K562 (cell line): ENCODE data around the gene NRM. TPM values are rescaled to one million over a fixed set of nuclear protein-coding genes. Genes with fewer than 3 reads are reported as not detected.

ENCODE experiments used
- ADNP ChIP-seq: fragments of 200-800 bp; sonication (Bioruptor generic); IDR thresholded peaks from 2 replicates; pipeline ENCODE4 v1.6.1; 2016; ENCODE audit warnings: missing genetic modification characterization, missing compliant biosample characterization
- CBX8 ChIP-seq: fragments of 200-600 bp; sonication (generic); IDR thresholded peaks from 2 replicates; pipeline ENCODE4 v1.6.1; 2012; ENCODE audit warnings: borderline replicate concordance, mixed run types, low read depth, mild to moderate bottlenecking, moderate library complexity, mixed read lengths, low read length, control low read depth, inconsistent platforms; ENCODE audit not compliant: poor library complexity, severe bottlenecking; ENCODE audit errors: extremely low read depth
- FOXK1 ChIP-seq: sonication (generic); formaldehyde crosslinking; IDR thresholded peaks from 2 replicates; pipeline ENCODE4 v1.8.0; 2022; ENCODE audit warnings: missing genetic modification reagents, mild to moderate bottlenecking, borderline replicate concordance
- GTF2A2 ChIP-seq: IDR thresholded peaks from 2 replicates; pipeline ENCODE4 v1.6.1; 2016; ENCODE audit warnings: mild to moderate bottlenecking, missing genetic modification characterization, missing compliant biosample characterization
- KDM2B ChIP-seq: fragments of 250-450 bp; sonication (Bioruptor Pico); IDR thresholded peaks from 2 replicates; pipeline ENCODE4 v1.8.0; 2021; ENCODE audit warnings: mild to moderate bottlenecking, moderate library complexity
- KLF6 ChIP-seq: fragments of 250-450 bp; sonication (Bioruptor Pico); IDR thresholded peaks from 2 replicates; pipeline ENCODE4 v1.4.0; 2020; ENCODE audit warnings: mild to moderate bottlenecking, moderate library complexity, borderline replicate concordance
- LARP7 ChIP-seq: fragments of 450-650 bp; IDR thresholded peaks from 2 replicates; pipeline ENCODE4 v1.6.1; 2016
- MBD1 ChIP-seq: fragments of 250-450 bp; sonication (Bioruptor Pico); IDR thresholded peaks from 2 replicates; pipeline ENCODE4 v1.8.0; 2022; ENCODE audit warnings: inconsistent platforms
- MBD2 ChIP-seq: sonication (generic); IDR thresholded peaks from 2 replicates; pipeline ENCODE4 v1.6.1; 2016; ENCODE audit warnings: low read depth, borderline replicate concordance
- MEF2D ChIP-seq: conservative IDR thresholded peaks from 2 replicates; pipeline ENCODE4 v1.6.1; 2016; ENCODE audit warnings: low read depth, missing genetic modification characterization, missing compliant biosample characterization
- MTA1 ChIP-seq: fragments of 450-650 bp; IDR thresholded peaks from 2 replicates; pipeline ENCODE4 v1.6.1; 2017; ENCODE audit warnings: borderline replicate concordance
- PHTF2 ChIP-seq: fragments of 250-450 bp; sonication (Bioruptor Pico); IDR thresholded peaks from 2 replicates; pipeline ENCODE4 v1.5.0; 2021; ENCODE audit warnings: mild to moderate bottlenecking
- PREB ChIP-seq: sonication (generic); formaldehyde crosslinking; IDR thresholded peaks from 2 replicates; pipeline ENCODE4 v1.8.1; 2023; ENCODE audit warnings: mild to moderate bottlenecking, missing genetic modification reagents
- RBM17 ChIP-seq: fragments of 200-400 bp; formaldehyde crosslinking; IDR thresholded peaks from 2 replicates; pipeline ENCODE4 v1.6.1; 2017; ENCODE audit warnings: low read depth, mild to moderate bottlenecking, low read length, borderline replicate concordance
- RCOR1 ChIP-seq, 2 experiments: IDR thresholded peaks; 2 replicates each; pipeline ENCODE4 v1.6.1; 2012; ENCODE audit warnings: low read depth in 2 of 2, low read length in 2 of 2, borderline replicate concordance in 1 of 2, improper control_type of control experiment in 1 of 2
- RUNX1 ChIP-seq: sonication (generic); IDR thresholded peaks from 2 replicates; pipeline ENCODE4 v1.6.1; 2016; ENCODE audit warnings: antibody characterized with exemption, low read depth
- SIX5 ChIP-seq, 2 experiments: IDR thresholded peaks; 2 replicates each; pipeline ENCODE4 v1.6.1; 2011; ENCODE audit warnings: low read length in 2 of 2, borderline replicate concordance in 1 of 2, low read depth in 1 of 2, mild to moderate bottlenecking in 1 of 2, moderate library complexity in 1 of 2; ENCODE audit not compliant: insufficient read depth in 1 of 2
- SMARCC2 ChIP-seq: fragments of 450-650 bp; IDR thresholded peaks from 2 replicates; pipeline ENCODE4 v1.6.1; 2017; ENCODE audit warnings: antibody characterized with exemption, moderate library complexity, mild to moderate bottlenecking, low read depth
- TAF1 ChIP-seq: IDR thresholded peaks from 2 replicates; pipeline ENCODE4 v1.6.1; 2011; ENCODE audit warnings: mild to moderate bottlenecking, low read length, moderate library complexity; ENCODE audit not compliant: insufficient read depth, control insufficient read depth, severe bottlenecking; ENCODE audit errors: extremely low read depth
- TCF3 ChIP-seq: sonication (generic); formaldehyde crosslinking; IDR thresholded peaks from 2 replicates; pipeline ENCODE4 v1.4.0; 2020; ENCODE audit warnings: mild to moderate bottlenecking, missing genetic modification reagents
- THRB ChIP-seq: fragments of 450-650 bp; formaldehyde crosslinking; conservative IDR thresholded peaks from 2 replicates; pipeline ENCODE4 v1.4.0; 2022; ENCODE audit warnings: mild to moderate bottlenecking, missing genetic modification characterization
- XRCC3 ChIP-seq: fragments of 450-650 bp; IDR thresholded peaks from 2 replicates; pipeline ENCODE4 v1.6.1; 2017; ENCODE audit warnings: mild to moderate bottlenecking, moderate library complexity
- ZC3H11A ChIP-seq: IDR thresholded peaks from 2 replicates; pipeline ENCODE4 v1.6.1; 2012; ENCODE audit warnings: low read depth, low read length, improper control_type of control experiment
- ZNF274 ChIP-seq: IDR thresholded peaks from 2 replicates; pipeline ENCODE4 v1.6.1; 2011; ENCODE audit warnings: low read depth, mild to moderate bottlenecking, low read length, moderate library complexity, borderline replicate concordance
- ZNF311 ChIP-seq: fragments of 250-450 bp; sonication (Bioruptor Pico); IDR thresholded peaks from 2 replicates; pipeline ENCODE4 v1.4.0; 2020; ENCODE audit warnings: mild to moderate bottlenecking, moderate library complexity
- polyA plus RNA-seq, 8 experiments: library from polyadenylated mRNA; depleted of rRNA in 4 of 8; stranded (reverse) in 5 of 8; unstranded in 3 of 8; fragments of >200 nt; fragmentation: Nextera tagmentation in 2 of 8; fragmentation: Illumina TruSeq in 1 of 8; extraction: Ambion mirVana in 2 of 8; extraction: Trizol in 1 of 8; gene quantifications; 2 replicates each; pipeline versions ENCODE4 v1.2.1 to v1.2.3, GENCODE V29; 2011 to 2014; ENCODE audit warnings: inconsistent platforms in 1 of 8, missing spikeins in 1 of 8
- total RNA-seq, 7 experiments: library from RNA; depleted of rRNA in 6 of 7; stranded (reverse); fragments of >200 nt in 6 of 7; fragmentation: Illumina TruSeq in 2 of 7; extraction: Trizol in 2 of 7; gene quantifications; 2 replicates each; pipeline versions ENCODE4 v1.2.1 to v1.2.3, GENCODE V29; 2011 to 2021; ENCODE audit warnings: low replicate concordance in 1 of 7

Gene NRM
- total and polyA plus RNA-seq, 9 of the 15 experiments (the other 6 are each of a cell fraction or from before 2014, with no cell fraction given), result 9.7 to 58.2 (median 18.1) TPM

DNA sequence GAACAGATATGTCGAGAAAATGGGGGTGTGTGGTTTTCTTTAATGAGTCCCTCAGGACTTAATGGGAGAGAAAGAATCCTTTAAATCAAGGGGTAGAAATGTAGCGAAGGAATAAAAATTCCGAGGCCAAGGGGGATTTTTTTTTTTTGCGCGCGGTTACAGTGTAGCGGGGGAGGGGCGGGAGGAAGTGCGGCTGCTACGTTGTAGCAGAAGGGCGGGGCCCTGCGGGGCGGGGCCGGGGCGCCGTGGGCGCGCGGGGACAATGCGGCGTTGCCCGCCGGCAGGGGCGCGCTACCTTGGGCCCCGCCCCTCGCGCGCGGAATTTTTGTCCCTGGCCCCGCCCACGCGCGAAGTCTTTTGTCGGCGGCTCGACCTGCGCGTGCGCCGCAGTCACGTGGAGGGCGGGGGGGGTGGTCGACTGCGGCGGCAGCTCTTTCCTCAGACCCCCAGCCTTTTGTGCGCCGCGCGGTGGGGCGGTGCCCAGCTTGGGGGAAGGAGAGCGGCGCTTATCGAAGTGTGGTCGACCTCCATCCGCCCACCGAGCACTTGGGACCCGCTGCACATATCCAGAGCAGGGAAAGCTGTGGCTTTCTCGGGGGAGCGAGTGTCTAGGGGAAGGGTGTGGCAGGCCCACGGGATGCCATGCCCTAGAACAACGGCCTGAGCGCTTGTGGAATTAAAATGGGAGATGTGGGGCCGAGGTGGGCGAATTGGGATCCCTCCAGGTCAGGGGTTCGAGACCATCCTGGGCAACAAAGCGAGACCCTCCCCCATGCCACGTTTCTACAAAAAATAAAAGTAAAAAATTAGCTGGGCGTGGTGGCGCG, 30.6 kb upstream of the NRM start (continued):
- TF ChIP-seq FOXK1 (CRISPR knock-in tag), result no peak; the same call in 1 of the 2 replicates
- TF ChIP-seq ZNF311, result no peak
- no peak for TF ChIP-seq TCF3
- peak; percentile 60 for TF ChIP-seq TAF1
- no peak for TF ChIP-seq LARP7
- no peak for TF ChIP-seq XRCC3
- no peak for TF ChIP-seq GTF2A2 (tag)
- no peak for TF ChIP-seq ZNF274
- no peak for TF ChIP-seq ADNP
- no peak for TF ChIP-seq SIX5 (IDR thresholded peaks at IDR 0.05; ENCODE audit: borderline replicate concordance in 1 of 2, insufficient read depth in 1 of 2, low read depth in 1 of 2, low read length in 2 of 2)
- TF ChIP-seq PREB (CRISPR knock-in tag), result no peak
- peak; percentile 95 for TF ChIP-seq THRB
- no peak for TF ChIP-seq SMARCC2
- no peak for TF ChIP-seq ZC3H11A
- TF ChIP-seq MBD2, result 0 out of 2 replicates have a peak, but pooled peaks have one; percentile 34
- TF ChIP-seq PHTF2, result no peak
- peak in 1 of 2 experiments; percentile 51; a peak in 1 of 4 replicates for TF ChIP-seq RCOR1 (IDR thresholded peaks at IDR 0.05; ENCODE audit: borderline replicate concordance in 1 of 2, low read depth in 2 of 2, low read length in 2 of 2)
- 0 out of 2 replicates have a peak, but pooled peaks have one; percentile 48 for TF ChIP-seq KLF6 (CRISPR knock-in tag)
- TF ChIP-seq RUNX1, result no peak
- TF ChIP-seq MBD1 (CRISPR knock-in tag), result no peak
- TF ChIP-seq RBM17, result no peak
- TF ChIP-seq MEF2D (tag), result no peak
- TF ChIP-seq MTA1, result no peak
- no peak for TF ChIP-seq KDM2B (CRISPR knock-in tag)
- no peak for TF ChIP-seq CBX8
